Breast epithelium (tissue), 3 donors: ENCODE data around the gene GNG12.

Experiments used
- POLR2A ChIP-seq: fragments of 450-650 bp; IDR thresholded peaks from one replicate; pipeline ENCODE4 v1.6.1; 2016; ENCODE audit warnings: antibody characterized with exemption, mild to moderate bottlenecking, moderate library complexity
- POLR2AphosphoS5 ChIP-seq, 3 donors: sonication (generic); formaldehyde crosslinking; IDR thresholded peaks; one replicate each; pipeline ENCODE4 v1.6.1; 2017; ENCODE audit warnings: antibody characterized with exemption in 3 of 3
- TF ChIP-seq, protein P1 (sequence below), 3 donors: fragments of 450-650 bp; IDR thresholded peaks; one replicate each; pipeline ENCODE4 v1.5.1; 2016 to 2017; ENCODE audit warnings: antibody characterized with exemption in 3 of 3, mild to moderate bottlenecking in 3 of 3, moderate library complexity in 3 of 3

DNA sequence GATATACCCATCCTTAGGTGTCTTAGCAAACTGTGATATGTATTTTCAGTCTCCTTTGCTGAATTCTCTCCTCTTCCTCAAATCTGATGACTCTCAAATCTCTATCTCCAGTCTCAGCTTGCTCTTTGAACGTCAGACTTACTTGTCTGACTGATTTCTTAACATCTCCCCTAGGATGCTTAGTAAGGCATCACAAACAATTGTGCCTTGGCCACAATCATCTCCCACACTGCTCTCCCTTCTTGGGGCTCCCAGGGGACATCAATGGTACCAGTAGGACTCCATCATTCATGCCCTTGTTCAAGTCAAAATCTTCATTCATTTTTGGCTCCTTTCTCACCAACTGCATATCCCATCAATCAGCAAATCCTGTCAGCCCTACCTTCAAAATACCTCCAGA, 42.0 kb downstream of the GNG12 start:
- TF ChIP-seq, protein P1, sequence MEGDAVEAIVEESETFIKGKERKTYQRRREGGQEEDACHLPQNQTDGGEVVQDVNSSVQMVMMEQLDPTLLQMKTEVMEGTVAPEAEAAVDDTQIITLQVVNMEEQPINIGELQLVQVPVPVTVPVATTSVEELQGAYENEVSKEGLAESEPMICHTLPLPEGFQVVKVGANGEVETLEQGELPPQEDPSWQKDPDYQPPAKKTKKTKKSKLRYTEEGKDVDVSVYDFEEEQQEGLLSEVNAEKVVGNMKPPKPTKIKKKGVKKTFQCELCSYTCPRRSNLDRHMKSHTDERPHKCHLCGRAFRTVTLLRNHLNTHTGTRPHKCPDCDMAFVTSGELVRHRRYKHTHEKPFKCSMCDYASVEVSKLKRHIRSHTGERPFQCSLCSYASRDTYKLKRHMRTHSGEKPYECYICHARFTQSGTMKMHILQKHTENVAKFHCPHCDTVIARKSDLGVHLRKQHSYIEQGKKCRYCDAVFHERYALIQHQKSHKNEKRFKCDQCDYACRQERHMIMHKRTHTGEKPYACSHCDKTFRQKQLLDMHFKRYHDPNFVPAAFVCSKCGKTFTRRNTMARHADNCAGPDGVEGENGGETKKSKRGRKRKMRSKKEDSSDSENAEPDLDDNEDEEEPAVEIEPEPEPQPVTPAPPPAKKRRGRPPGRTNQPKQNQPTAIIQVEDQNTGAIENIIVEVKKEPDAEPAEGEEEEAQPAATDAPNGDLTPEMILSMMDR (IDR thresholded peaks at IDR 0.05), result no peak
- TF ChIP-seq POLR2AphosphoS5 (IDR thresholded peaks at IDR 0.05), result no peak
- TF ChIP-seq POLR2A, result no peak
